Smooth muscle cell (in vitro differentiated cells): ENCODE data around the gene SYP. TPM values are rescaled to one million over a fixed set of nuclear protein-coding genes. Genes with fewer than 3 reads are reported as not detected.

Experiments
- DNase-seq: peaks from one replicate; lab custom pipeline; 2025; ENCODE audit not compliant: unreplicated experiment; lab: John Stamatoyannopoulos, UW
- H2AFZ ChIP-seq: fragments of 200-600 bp; sonication (generic); 2 replicates; pipeline ENCODE4 v1.6.0; 2016; ENCODE audit warnings: antibody characterized with exemption, low read depth, mild to moderate bottlenecking
- H3F3A ChIP-seq: fragments of 200-600 bp; sonication (generic); 2 replicates; pipeline ENCODE4 v1.6.0; 2017; ENCODE audit warnings: antibody characterized with exemption, low read depth
- H3K27ac ChIP-seq: fragments of 200-600 bp; sonication (generic); 2 replicates; pipeline ENCODE4 v1.5.1; 2016; ENCODE audit warnings: low read depth, mild to moderate bottlenecking
- H3K27me3 ChIP-seq: fragments of 200-600 bp; sonication (generic); 2 replicates; pipeline ENCODE4 v1.6.1; 2016; ENCODE audit warnings: low read depth, mild to moderate bottlenecking
- H3K36me3 ChIP-seq: fragments of 200-600 bp; sonication (generic); 2 replicates; pipeline ENCODE4 v1.5.1; 2016; ENCODE audit warnings: low read depth
- H3K4me1 ChIP-seq: fragments of 200-600 bp; sonication (generic); 2 replicates; pipeline ENCODE4 v1.5.1; 2016; ENCODE audit warnings: low read depth
- H3K4me2 ChIP-seq: fragments of 200-600 bp; sonication (generic); 2 replicates; pipeline ENCODE4 v1.6.0; 2016; ENCODE audit warnings: mild to moderate bottlenecking
- H3K4me3 ChIP-seq: fragments of 200-600 bp; sonication (generic); 2 replicates; pipeline ENCODE4 v1.5.1; 2016; ENCODE audit warnings: mild to moderate bottlenecking
- H3K79me2 ChIP-seq: fragments of 200-600 bp; sonication (generic); 2 replicates; pipeline ENCODE4 v1.6.0; 2016; ENCODE audit warnings: low read depth, mild to moderate bottlenecking
- H3K9ac ChIP-seq: fragments of 200-600 bp; sonication (generic); 2 replicates; pipeline ENCODE4 v1.6.0; 2016; ENCODE audit warnings: low read depth
- H3K9me3 ChIP-seq: fragments of 200-600 bp; sonication (generic); replicated peaks from 2 replicates; pipeline ENCODE4 v1.5.1; 2016; ENCODE audit warnings: low read depth
- H4K20me1 ChIP-seq: fragments of 200-600 bp; sonication (generic); 2 replicates; pipeline ENCODE4 v1.6.0; 2016; ENCODE audit warnings: low read depth
- CTCF ChIP-seq: fragments of 200-600 bp; sonication (generic); IDR thresholded peaks from 2 replicates; pipeline ENCODE4 v1.5.1; 2017; ENCODE audit warnings: borderline replicate concordance, mild to moderate bottlenecking, antibody characterized with exemption; ENCODE audit not compliant: insufficient read depth, poor library complexity, severe bottlenecking
- WGBS: methylation state at CpG from one replicate; pipeline ENCODE4 v1.1.7; 2016; ENCODE audit warnings: low lambda C conversion rate; 5-methylcytosine and 5-hydroxymethylcytosine counted together
- polyA plus RNA-seq: library from polyadenylated mRNA; unstranded; fragments of >200 nt; fragmentation: Nextera tagmentation; extraction: Ambion mirVana; gene quantifications from 2 replicates; pipeline ENCODE4 v1.2.1, GENCODE V29; 2016
- total RNA-seq: library from RNA; depleted of rRNA; stranded (reverse); fragments of >200 nt; gene quantifications from 2 replicates; pipeline ENCODE4 v1.2.3, GENCODE V29; 2014

SYP gene
- total and polyA plus RNA-seq, 2 experiments from 2014 or later = not detected

GRCh38 chrX:49178537-49178936 lies 21.5 kb downstream of the SYP start:
- peaks cover 3% of the 10 kb centered on the region for H3K79me2 ChIP-seq
- no peak overlapping the region for H3K4me2 ChIP-seq
- H3K4me1 ChIP-seq = no peaks in the 10 kb centered on the region
- H3K27me3 ChIP-seq = no peaks in the 10 kb centered on the region
- H2AFZ ChIP-seq = no peak overlapping the region
- no peak overlapping the region for H3K9ac ChIP-seq
- no peak for DNase-seq
- H3F3A ChIP-seq = no peaks in the 10 kb centered on the region
- H3K9me3 ChIP-seq = no peaks in the 10 kb centered on the region
- no peak for TF ChIP-seq CTCF
- H4K20me1 ChIP-seq = peaks cover 5% of the 10 kb centered on the region
- H3K27ac ChIP-seq = no peak overlapping the region
- no peak overlapping the region for H3K4me3 ChIP-seq
- no peaks in the 10 kb centered on the region for H3K36me3 ChIP-seq
- 89% methylated on average over 3 of the region's 3 CpGs for WGBS

- no peak overlapping the region for H3K4me3 ChIP-seq
- no peaks in the 10 kb centered on the region for H3K9me3 ChIP-seq
Measured at GRCh38 chrX:49177873-49178480, 22.0 kb downstream of the SYP start.

GRCh38 chrX:49177338-49177833 lies 22.6 kb downstream of the SYP start:
- Histone ChIP-seq H3K9me3 (no peaks in the 10 kb centered on the region), H3K27me3 (no peaks in the 10 kb centered on the region), H2AFZ (no peak overlapping the region), H3F3A (no peaks in the 10 kb centered on the region), H3K4me3 (no peak overlapping the region), H3K27ac (no peak overlapping the region), H3K36me3 (no peaks in the 10 kb centered on the region), H3K4me1 (no peaks in the 10 kb centered on the region), H4K20me1 (peaks cover 10% of the 10 kb centered on the region), H3K4me2 (no peak overlapping the region), H3K9ac (no peak overlapping the region), H3K79me2 (peaks cover 13% of the 10 kb centered on the region)
- 82% methylated on average over 4 of the region's 4 CpGs for WGBS
- DNase-seq = no peak
- no peak for TF ChIP-seq CTCF

More at GRCh38 chrX:49177873-49178480, 22.0 kb downstream of the SYP start:
- no peak for TF ChIP-seq CTCF
- no peak overlapping the region for H2AFZ ChIP-seq
- no peaks in the 10 kb centered on the region for H3K36me3 ChIP-seq
- H3K4me1 ChIP-seq = no peaks in the 10 kb centered on the region
- DNase-seq = no peak
- H4K20me1 ChIP-seq = peaks cover 6% of the 10 kb centered on the region
- no peak overlapping the region for H3K9ac ChIP-seq
- 92% methylated on average over 23 of the region's 23 CpGs for WGBS
- H3F3A ChIP-seq = no peaks in the 10 kb centered on the region
- no peak overlapping the region for H3K27ac ChIP-seq
- H3K4me2 ChIP-seq = no peak overlapping the region
- H3K79me2 ChIP-seq = peaks cover 9% of the 10 kb centered on the region
- no peaks in the 10 kb centered on the region for H3K27me3 ChIP-seq
